Prostate gland (tissue), 2 donors: ENCODE measurements around the gene CADM4.

Experiments
- POLR2A ChIP-seq: fragments of 450-650 bp; IDR thresholded peaks from one replicate; pipeline ENCODE4 v1.6.1; 2016; ENCODE audit warnings: antibody characterized with exemption, mild to moderate bottlenecking
- TF ChIP-seq, protein P1 (sequence below), 4 experiments: fragments of 200-600 bp in 2 of 4; fragments of 450-650 bp in 2 of 4; sonication (generic) in 2 of 4; IDR thresholded peaks; 1 replicate in 3 of 4; 2 replicates in 1 of 4; pipeline ENCODE4 v1.5.1; 2016 to 2019; ENCODE audit warnings: antibody characterized with exemption in 4 of 4, mild to moderate bottlenecking in 2 of 4, moderate library complexity in 2 of 4

DNA sequence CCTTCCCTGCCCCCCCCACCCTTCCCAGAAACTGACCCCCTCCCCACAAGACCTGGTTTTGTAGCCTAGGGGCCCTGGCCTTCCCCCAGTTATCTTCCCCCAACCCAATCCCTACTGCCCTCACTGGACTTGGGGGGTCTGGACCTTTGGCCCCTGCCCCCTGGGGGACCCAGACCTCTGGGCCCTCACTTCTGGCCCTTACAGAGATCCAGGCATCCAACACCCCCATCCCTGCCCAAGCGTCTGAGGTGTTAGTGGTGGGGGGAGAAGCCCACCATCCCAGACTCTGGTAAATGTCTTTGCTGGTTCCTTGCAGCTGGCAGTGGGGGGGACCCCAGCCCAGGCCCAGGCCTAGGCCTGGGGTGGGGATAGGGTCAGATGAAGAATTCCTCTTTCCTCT, 16.7 kb downstream of the CADM4 start:
- TF ChIP-seq, protein P1, sequence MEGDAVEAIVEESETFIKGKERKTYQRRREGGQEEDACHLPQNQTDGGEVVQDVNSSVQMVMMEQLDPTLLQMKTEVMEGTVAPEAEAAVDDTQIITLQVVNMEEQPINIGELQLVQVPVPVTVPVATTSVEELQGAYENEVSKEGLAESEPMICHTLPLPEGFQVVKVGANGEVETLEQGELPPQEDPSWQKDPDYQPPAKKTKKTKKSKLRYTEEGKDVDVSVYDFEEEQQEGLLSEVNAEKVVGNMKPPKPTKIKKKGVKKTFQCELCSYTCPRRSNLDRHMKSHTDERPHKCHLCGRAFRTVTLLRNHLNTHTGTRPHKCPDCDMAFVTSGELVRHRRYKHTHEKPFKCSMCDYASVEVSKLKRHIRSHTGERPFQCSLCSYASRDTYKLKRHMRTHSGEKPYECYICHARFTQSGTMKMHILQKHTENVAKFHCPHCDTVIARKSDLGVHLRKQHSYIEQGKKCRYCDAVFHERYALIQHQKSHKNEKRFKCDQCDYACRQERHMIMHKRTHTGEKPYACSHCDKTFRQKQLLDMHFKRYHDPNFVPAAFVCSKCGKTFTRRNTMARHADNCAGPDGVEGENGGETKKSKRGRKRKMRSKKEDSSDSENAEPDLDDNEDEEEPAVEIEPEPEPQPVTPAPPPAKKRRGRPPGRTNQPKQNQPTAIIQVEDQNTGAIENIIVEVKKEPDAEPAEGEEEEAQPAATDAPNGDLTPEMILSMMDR (IDR thresholded peaks at IDR 0.05), result no peak
- no peak for TF ChIP-seq POLR2A
